Kidney (tissue), 14 donors: ENCODE results near the gene OTOF. TPM values are rescaled to one million over a fixed set of nuclear protein-coding genes. Genes with fewer than 3 reads are reported as not detected.

Experiments
- DNase-seq, 5 donors: peaks; one replicate each; pipeline ENCODE4 v3.0.0-alpha.2; 2013 to 2020
- FAIRE-seq: peaks from 2 replicates; lab custom pipeline; 2012; peaks lifted over from hg19 to GRCh38; lab: Jason Lieb, UNC
- H3K27ac ChIP-seq, 2 donors: one replicate each; pipeline ENCODE4 v1.7.0; 2013; ENCODE audit warnings: low read depth in 2 of 2, low read length in 2 of 2, inconsistent platforms in 1 of 2
- H3K27me3 ChIP-seq: one replicate; pipeline ENCODE4 v1.7.1; 2013; ENCODE audit warnings: low read length, inconsistent platforms; ENCODE audit not compliant: control insufficient read depth, insufficient read depth
- H3K36me3 ChIP-seq, 3 donors: one replicate each; pipeline versions ENCODE4 v1.7.0 to v1.7.1; 2013; ENCODE audit warnings: low read length in 3 of 3, control low read depth in 1 of 3, inconsistent platforms in 1 of 3; ENCODE audit not compliant: insufficient read depth in 3 of 3, control insufficient read depth in 2 of 3
- H3K4me1 ChIP-seq, 3 donors: one replicate each; pipeline versions ENCODE4 v1.7.0 to v1.7.1; 2013; ENCODE audit warnings: low read length in 3 of 3, inconsistent platforms in 1 of 3, low read depth in 1 of 3; ENCODE audit not compliant: control insufficient read depth in 2 of 3, insufficient read depth in 2 of 3
- H3K4me3 ChIP-seq, 3 donors: one replicate each; pipeline versions ENCODE4 v1.7.0 to v1.8.1; 2013; ENCODE audit warnings: low read length in 3 of 3, control low read depth in 1 of 3, inconsistent platforms in 1 of 3
- H3K9ac ChIP-seq, 3 donors: one replicate each; pipeline versions ENCODE4 v1.7.0 to v1.7.1; 2013; ENCODE audit warnings: low read length in 3 of 3, control low read depth in 1 of 3, inconsistent platforms in 1 of 3
- H3K9me3 ChIP-seq, 3 donors: one replicate each; pipeline versions ENCODE4 v1.7.0 to v1.7.1; 2013; ENCODE audit warnings: low read length in 3 of 3, control low read depth in 1 of 3, inconsistent platforms in 1 of 3; ENCODE audit not compliant: control insufficient read depth in 2 of 3, insufficient read depth in 1 of 3
- CTCF ChIP-seq: IDR thresholded peaks from 3 replicates; pipeline ENCODE4 v1.5.1; 2012; ENCODE audit warnings: mild to moderate bottlenecking, moderate library complexity, borderline replicate concordance; ENCODE audit not compliant: insufficient read depth; ENCODE audit errors: extremely low read depth
- intact Hi-C: fragments of 100-400 bp; cut with DNase I; formaldehyde crosslinking; loops from one replicate; pipeline ENCODE4 v1.11.1; 2022
- polyA plus RNA-seq: library from polyadenylated mRNA; stranded (reverse); fragments of 350-450 nt; fragmentation: Illumina TruSeq; extraction: RNeasy Lipid Tissue Mini Kit (QIAGEN cat#74804); gene quantifications from one replicate; pipeline ENCODE4 v1.2.3, GENCODE V29; 2014; ENCODE audit warnings: low read depth, low replicate concordance; ENCODE audit not compliant: insufficient read depth
- total RNA-seq: library from RNA; stranded (reverse); fragmentation: NEBNext Ultra II Directional; extraction: Animal tissue kit (Norgen Biotek cat#: 25700); gene quantifications from one replicate; pipeline ENCODE4 v1.2.1, GENCODE V29; 2021
- donor health status: control.
- donor health status: control.
- donor health status: control.
- donor health status: control.
- donor health status: control.
- donor health status: DM: yes; HTN: yes; CAD: no.
- donor health status: Normal renal cell carcinoma (clear cell type).

The OTOF gene
- total and polyA plus RNA-seq, 2 donors from 2014 or later: 0.16 TPM; not detected in 1

GRCh38 chr2:26456440-26457250 is 21.3 kb downstream of the OTOF start:
- no peak overlapping the region for H3K27ac ChIP-seq
- intact Hi-C loops: no loop called here
- no peaks in the 10 kb centered on the region for H3K27me3 ChIP-seq
- no peaks in the 10 kb centered on the region for H3K4me1 ChIP-seq
- no peaks in the 10 kb centered on the region for H3K9me3 ChIP-seq
- H3K9ac ChIP-seq: no peak overlapping the region
- no peak overlapping the region for H3K4me3 ChIP-seq
- FAIRE-seq (no peak), DNase-seq (peak in 1 of 5 donors; percentile 45)
- H3K36me3 ChIP-seq: no peaks in the 10 kb centered on the region
- TF ChIP-seq CTCF: no peak

- Histone ChIP-seq H3K4me3 (no peak overlapping the region), H3K36me3 (no peaks in the 10 kb centered on the region), H3K27ac (no peak overlapping the region), H3K9me3 (no peaks in the 10 kb centered on the region), H3K9ac (no peak overlapping the region), H3K27me3 (no peaks in the 10 kb centered on the region), H3K4me1 (no peaks in the 10 kb centered on the region)
- no peak for DNase-seq
- intact Hi-C loops: no loop called here
- TF ChIP-seq CTCF: no peak
- no peak for FAIRE-seq
Measured at GRCh38 chr2:26455670-26456439, 22.1 kb downstream of the OTOF start.

- no peaks in the 10 kb centered on the region for H3K36me3 ChIP-seq
- no peak for TF ChIP-seq CTCF
- H3K27me3 ChIP-seq: no peaks in the 10 kb centered on the region
- DNase-seq: peak in 1 of 5 donors; percentile 29
- no peaks in the 10 kb centered on the region for H3K4me1 ChIP-seq
- no peak overlapping the region for H3K27ac ChIP-seq
- no peak overlapping the region for H3K4me3 ChIP-seq
- no peak overlapping the region for H3K9ac ChIP-seq
- H3K9me3 ChIP-seq: no peaks in the 10 kb centered on the region
- FAIRE-seq: no peak
- intact Hi-C loops: no loop called here
Measured at GRCh38 chr2:26455037-26455669, 22.8 kb downstream of the OTOF start.
